ENCODE data around the gene SCYGR1. TPM values are rescaled to one million over a fixed set of nuclear protein-coding genes. Genes with fewer than 3 reads are reported as not detected.

SCYGR1 gene
- total RNA-seq, 3 donors from 2014 or later = not detected

- ATAC-seq = peak; percentile 66
- no peak overlapping the region for H3K4me3 ChIP-seq
- no peaks in the 10 kb centered on the region for H3K36me3 ChIP-seq (ENCODE audit: low read depth)
- H3K9me3 ChIP-seq = no peaks in the 10 kb centered on the region
- no peak for TF ChIP-seq CTCF (IDR thresholded peaks at IDR 0.05)
- intact Hi-C loops (cut with DNase I, micrococcal nuclease) = no loop called here
- DNase-seq = peak in 1 of 3 donors; percentile 55
- peaks cover 18% of the 10 kb centered on the region for H3K4me1 ChIP-seq (ENCODE audit: low read depth)
These were observed 10.9 kb downstream of the SCYGR1 start for GRCh38 chr2:227376656-227377396.

GRCh38 chr2:227374158-227374557, 13.6 kb downstream of the SCYGR1 start:
- Histone ChIP-seq H3K4me3 (no peak overlapping the region), H3K4me1 (ENCODE audit: low read depth) (peaks cover 18% of the 10 kb centered on the region), H3K36me3 (ENCODE audit: low read depth) (no peaks in the 10 kb centered on the region), H3K9me3 (no peaks in the 10 kb centered on the region)
- TF ChIP-seq CTCF (IDR thresholded peaks at IDR 0.05) = no peak
- DNase-seq (no peak), ATAC-seq (no peak)
- intact Hi-C loops (cut with DNase I, micrococcal nuclease) = no loop called here

- Histone ChIP-seq H3K36me3 (ENCODE audit: low read depth) (no peaks in the 10 kb centered on the region), H3K9me3 (no peaks in the 10 kb centered on the region), H3K4me1 (ENCODE audit: low read depth) (peaks cover 16% of the 10 kb centered on the region), H3K4me3 (no peak overlapping the region)
- no peak for TF ChIP-seq CTCF (IDR thresholded peaks at IDR 0.05)
- intact Hi-C loops (cut with DNase I, micrococcal nuclease) = no loop called here
- ATAC-seq = no peak
- DNase-seq = no peak
These were observed 14.4 kb downstream of the SCYGR1 start for GRCh38 chr2:227373389-227373788.

- H3K4me3 ChIP-seq = no peak overlapping the region
- no peaks in the 10 kb centered on the region for H3K9me3 ChIP-seq
- TF ChIP-seq CTCF (IDR thresholded peaks at IDR 0.05) = no peak
- intact Hi-C loops (cut with DNase I, micrococcal nuclease) = no loop called here
- peak in 1 of 3 donors; percentile 15 for DNase-seq
- ATAC-seq = peak; percentile 55
- H3K4me1 ChIP-seq (ENCODE audit: low read depth) = no peaks in the 10 kb centered on the region
- no peaks in the 10 kb centered on the region for H3K36me3 ChIP-seq (ENCODE audit: low read depth)
These were observed 16.9 kb downstream of the SCYGR1 start for GRCh38 chr2:227370791-227371312.

GRCh38 chr2:227370092-227370491, 17.7 kb downstream of the SCYGR1 start:
- Histone ChIP-seq H3K9me3 (no peaks in the 10 kb centered on the region), H3K4me3 (no peak overlapping the region), H3K36me3 (ENCODE audit: low read depth) (no peaks in the 10 kb centered on the region), H3K4me1 (ENCODE audit: low read depth) (no peaks in the 10 kb centered on the region)
- DNase-seq (no peak), ATAC-seq (no peak)
- TF ChIP-seq CTCF (IDR thresholded peaks at IDR 0.05) = no peak
- intact Hi-C loops (cut with DNase I, micrococcal nuclease) = no loop called here

All from mucosa of descending colon (tissue), 3 donors.